Mesothelial cell of epicardium (in vitro differentiated cells): ENCODE data around the gene KRTAP10-1. TPM values are rescaled to one million over a fixed set of nuclear protein-coding genes. Genes with fewer than 3 reads are reported as not detected.
"Not testable (repeated sequence)": the region's sequence is repeated elsewhere in the genome, so short reads cannot be mapped to it uniquely, and the experiment has no call there.

Experiments
- DNase-seq, 2 experiments: peaks; one replicate each; pipeline ENCODE4 v3.0.0; 2021; ENCODE audit warnings: low spot score in 2 of 2; ENCODE audit not compliant: unreplicated experiment in 2 of 2
- H3K27ac Mint-ChIP-seq: 2 replicates; pipeline ENCODE4 v1.8.0; 2021; ENCODE audit warnings: mixed read lengths
- H3K27me3 Mint-ChIP-seq: 2 replicates; pipeline ENCODE4 v1.8.0; 2021; ENCODE audit warnings: low read depth, mixed read lengths
- H3K36me3 Mint-ChIP-seq: 2 replicates; pipeline ENCODE4 v1.8.0; 2021; ENCODE audit warnings: mixed read lengths
- H3K4me1 Mint-ChIP-seq: 2 replicates; pipeline ENCODE4 v1.8.0; 2021; ENCODE audit warnings: mixed read lengths
- H3K4me3 Mint-ChIP-seq: 2 replicates; pipeline ENCODE4 v1.8.0; 2021; ENCODE audit warnings: mild to moderate bottlenecking, moderate library complexity, mixed read lengths
- H3K9me3 Mint-ChIP-seq: 2 replicates; pipeline ENCODE4 v1.8.0; 2021; ENCODE audit warnings: mixed read lengths
- total RNA-seq: library from RNA; stranded (reverse); gene quantifications from 3 replicates; pipeline ENCODE4 v1.2.1, GENCODE V29; 2021
- TF ChIP-seq, protein P1 (sequence below): fragments of 200-600 bp; sonication (generic); IDR thresholded peaks from one replicate; pipeline ENCODE4 v1.5.0; 2021; ENCODE audit warnings: antibody characterized with exemption; ENCODE audit not compliant: unreplicated experiment

The KRTAP10-1 gene
- total RNA-seq, 1 donor from 2014 or later, result not detected

DNA sequence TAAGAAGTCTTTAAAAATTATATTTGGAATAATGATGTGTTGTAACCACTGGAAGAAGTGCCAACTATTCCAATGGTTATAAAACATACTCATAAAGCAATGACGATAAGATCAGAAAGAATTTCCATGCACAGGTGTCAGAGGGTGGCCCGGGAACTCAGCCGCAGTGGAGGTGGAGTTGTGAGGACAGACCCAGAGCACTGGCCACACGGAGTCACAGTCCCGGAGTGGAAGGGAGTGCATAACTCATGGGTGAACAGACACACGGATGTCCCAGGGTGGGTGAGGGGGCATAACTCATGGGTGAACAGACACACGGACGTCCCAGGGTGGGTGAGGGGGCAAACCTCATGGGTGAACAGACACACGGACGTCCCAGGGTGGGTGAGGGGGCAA, 36.0 kb upstream of the KRTAP10-1 start:
- no peak for DNase-seq
- TF ChIP-seq, protein P1, sequence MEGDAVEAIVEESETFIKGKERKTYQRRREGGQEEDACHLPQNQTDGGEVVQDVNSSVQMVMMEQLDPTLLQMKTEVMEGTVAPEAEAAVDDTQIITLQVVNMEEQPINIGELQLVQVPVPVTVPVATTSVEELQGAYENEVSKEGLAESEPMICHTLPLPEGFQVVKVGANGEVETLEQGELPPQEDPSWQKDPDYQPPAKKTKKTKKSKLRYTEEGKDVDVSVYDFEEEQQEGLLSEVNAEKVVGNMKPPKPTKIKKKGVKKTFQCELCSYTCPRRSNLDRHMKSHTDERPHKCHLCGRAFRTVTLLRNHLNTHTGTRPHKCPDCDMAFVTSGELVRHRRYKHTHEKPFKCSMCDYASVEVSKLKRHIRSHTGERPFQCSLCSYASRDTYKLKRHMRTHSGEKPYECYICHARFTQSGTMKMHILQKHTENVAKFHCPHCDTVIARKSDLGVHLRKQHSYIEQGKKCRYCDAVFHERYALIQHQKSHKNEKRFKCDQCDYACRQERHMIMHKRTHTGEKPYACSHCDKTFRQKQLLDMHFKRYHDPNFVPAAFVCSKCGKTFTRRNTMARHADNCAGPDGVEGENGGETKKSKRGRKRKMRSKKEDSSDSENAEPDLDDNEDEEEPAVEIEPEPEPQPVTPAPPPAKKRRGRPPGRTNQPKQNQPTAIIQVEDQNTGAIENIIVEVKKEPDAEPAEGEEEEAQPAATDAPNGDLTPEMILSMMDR, result no peak
- no peaks in the 10 kb centered on the region for H3K4me1 Mint-ChIP-seq
- H3K9me3 Mint-ChIP-seq, result peaks cover 34% of the 10 kb centered on the region
- no peak overlapping the region for H3K27ac Mint-ChIP-seq
- peaks cover 2% of the 10 kb centered on the region for H3K36me3 Mint-ChIP-seq
- H3K27me3 Mint-ChIP-seq, result no peaks in the 10 kb centered on the region
- H3K4me3 Mint-ChIP-seq, result no peak overlapping the region

DNA sequence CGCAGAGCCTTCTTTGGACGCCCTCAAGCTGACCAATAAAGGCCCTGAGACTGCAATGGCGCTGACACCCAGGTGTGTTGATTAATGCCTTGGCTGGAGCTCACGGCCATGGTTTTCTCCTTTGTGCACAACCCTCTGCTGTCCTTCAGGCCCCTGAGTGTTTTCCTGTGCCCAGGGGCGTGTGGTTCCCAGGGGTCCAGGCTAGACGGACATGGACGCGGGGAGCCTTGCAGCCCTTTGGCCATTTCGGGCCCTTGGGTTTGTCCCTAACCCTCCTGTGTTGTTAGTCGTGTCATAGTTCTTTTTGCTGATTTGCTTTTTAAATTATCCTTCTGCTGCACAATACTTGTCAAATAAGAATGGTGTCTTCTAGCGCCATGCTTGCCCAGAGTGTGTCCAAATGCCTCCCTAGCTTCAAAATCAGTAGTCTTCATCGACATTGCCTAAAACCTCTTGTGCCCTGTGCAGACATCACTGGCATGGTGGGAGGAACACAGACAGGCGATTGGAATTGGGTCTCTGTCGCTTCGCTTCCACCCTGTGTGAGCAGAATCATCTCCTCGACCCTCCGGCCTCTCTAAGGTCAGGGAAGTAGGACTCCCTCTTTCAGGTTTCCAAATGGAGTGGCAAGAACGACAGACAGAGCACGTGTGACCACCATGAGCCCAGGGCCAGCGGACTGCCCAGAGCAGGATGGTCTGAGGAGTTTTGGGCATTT, 35.5 kb upstream of the KRTAP10-1 start:
- H3K36me3 Mint-ChIP-seq, result peaks cover 2% of the 10 kb centered on the region
- H3K4me3 Mint-ChIP-seq, result no peak overlapping the region
- H3K9me3 Mint-ChIP-seq, result peaks cover 37% of the 10 kb centered on the region
- no peaks in the 10 kb centered on the region for H3K4me1 Mint-ChIP-seq
- H3K27me3 Mint-ChIP-seq, result no peaks in the 10 kb centered on the region
- H3K27ac Mint-ChIP-seq, result no peak overlapping the region
- DNase-seq, result peak in 1 of 2 experiments; percentile 31
- TF ChIP-seq, protein P1, result no peak

DNA sequence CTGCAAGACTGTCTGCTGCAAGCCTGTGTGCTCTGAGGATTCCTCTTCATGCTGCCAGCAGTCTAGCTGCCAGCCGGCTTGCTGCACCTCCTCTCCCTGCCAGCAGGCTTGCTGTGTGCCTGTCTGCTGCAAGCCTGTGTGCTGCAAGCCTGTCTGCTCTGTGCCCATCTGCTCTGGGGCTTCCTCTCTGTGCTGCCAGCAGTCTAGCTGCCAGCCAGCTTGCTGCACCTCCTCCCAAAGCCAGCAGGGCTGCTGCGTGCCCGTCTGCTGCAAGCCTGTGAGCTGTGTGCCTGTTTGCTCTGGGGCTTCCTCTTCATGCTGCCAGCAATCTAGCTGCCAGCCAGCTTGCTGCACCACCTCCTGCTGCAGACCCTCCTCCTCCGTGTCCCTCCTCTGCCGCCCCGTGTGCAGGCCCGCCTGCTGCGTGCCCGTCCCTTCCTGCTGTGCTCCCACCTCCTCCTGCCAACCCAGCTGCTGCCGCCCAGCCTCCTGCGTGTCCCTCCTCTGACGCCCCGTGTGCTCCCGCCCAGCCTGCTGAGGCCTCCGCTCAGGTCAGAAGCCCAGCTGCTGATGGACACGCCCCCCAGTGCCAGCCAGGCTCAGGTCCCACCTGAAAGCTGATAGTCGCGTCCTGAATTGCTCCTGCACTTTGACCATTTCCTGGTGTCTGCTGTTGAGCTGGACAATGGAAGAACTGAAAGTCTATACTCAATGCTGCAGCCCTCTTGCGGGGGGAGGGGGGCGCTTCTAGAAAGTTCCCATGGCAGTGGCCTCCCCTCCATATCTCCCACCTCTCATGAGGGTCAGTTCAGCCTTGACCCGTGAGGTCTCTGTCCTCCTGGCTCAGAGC, 34.7 kb upstream of the KRTAP10-1 start:
- TF ChIP-seq, protein P1, result no peak
- no peak for DNase-seq
- Mint-ChIP-seq H3K27me3 (no peaks in the 10 kb centered on the region), H3K9me3 (peaks cover 39% of the 10 kb centered on the region), H3K27ac (no peak overlapping the region), H3K4me1 (no peaks in the 10 kb centered on the region), H3K36me3 (peaks cover 2% of the 10 kb centered on the region), H3K4me3 (no peak overlapping the region)

DNA sequence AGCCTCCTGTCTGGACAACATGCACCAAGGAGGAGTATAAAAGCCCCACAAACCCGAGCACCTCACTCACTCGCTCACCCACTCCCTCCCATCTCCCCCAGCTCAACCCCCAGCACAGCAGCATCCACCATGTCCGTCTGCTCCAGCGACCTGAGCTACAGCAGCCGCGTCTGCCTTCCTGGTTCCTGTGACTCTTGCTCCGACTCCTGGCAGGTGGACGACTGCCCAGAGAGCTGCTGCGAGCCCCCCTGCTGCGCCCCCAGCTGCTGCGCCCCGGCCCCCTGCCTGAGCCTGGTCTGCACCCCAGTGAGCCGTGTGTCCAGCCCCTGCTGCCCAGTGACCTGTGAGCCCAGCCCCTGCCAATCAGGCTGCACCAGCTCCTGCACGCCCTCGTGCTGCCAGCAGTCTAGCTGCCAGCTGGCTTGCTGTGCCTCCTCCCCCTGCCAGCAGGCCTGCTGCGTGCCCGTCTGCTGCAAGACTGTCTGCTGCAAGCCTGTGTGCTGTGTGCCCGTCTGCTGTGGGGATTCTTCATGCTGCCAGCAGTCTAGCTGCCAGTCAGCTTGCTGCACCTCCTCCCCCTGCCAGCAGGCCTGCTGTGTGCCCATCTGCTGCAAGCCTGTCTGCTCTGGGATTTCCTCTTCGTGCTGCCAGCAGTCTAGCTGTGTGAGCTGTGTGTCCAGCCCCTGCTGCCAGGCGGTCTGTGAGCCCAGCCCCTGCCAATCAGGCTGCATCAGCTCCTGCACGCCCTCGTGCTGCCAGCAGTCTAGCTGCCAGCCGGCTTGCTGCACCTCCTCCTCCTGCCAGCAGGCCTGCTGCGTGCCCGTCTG, 33.8 kb upstream of the KRTAP10-1 start, which contains the start of gene KRTAP10-4:
Gene KRTAP10-4, plus strand, starts transcription at position 100 of the 827 bp plus-strand sequence. Its CDS starts 30 bp downstream, at position 130.
- DNase-seq, result peak in 1 of 2 experiments; percentile 20
- not testable (repeated sequence) for H3K4me1 Mint-ChIP-seq, H3K27ac Mint-ChIP-seq, H3K4me3 Mint-ChIP-seq, H3K36me3 Mint-ChIP-seq, H3K27me3 Mint-ChIP-seq
- peaks cover 39% of the 10 kb centered on the region for H3K9me3 Mint-ChIP-seq

DNA sequence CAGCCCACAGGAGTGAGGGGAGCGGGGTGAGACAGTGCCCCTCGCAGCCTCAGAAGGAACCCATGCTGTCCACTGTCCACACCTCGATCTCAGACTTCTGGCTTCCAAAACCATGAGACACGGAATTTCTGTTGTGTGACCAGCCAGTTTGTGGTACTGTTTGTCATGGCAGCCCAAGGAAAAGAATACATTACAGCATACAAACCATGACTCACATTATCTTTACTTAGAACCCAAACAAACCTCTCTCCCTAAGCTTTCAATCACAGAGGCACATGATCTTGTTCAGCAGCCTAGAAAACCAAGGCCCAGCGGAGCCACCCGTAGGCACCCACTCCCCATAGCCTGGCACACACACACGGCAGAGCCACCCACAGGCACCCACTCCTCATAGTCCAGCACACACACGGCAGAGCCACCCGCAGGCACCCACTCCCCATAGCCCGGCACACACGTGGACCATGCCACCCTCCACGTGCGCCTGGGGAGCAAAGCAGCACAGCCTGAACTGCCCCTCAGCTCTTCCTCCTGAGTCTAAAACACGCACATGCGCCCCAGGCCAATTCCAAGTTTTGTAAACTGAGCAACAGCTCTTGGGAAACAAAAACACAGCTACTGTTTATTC, 33.1 kb upstream of the KRTAP10-1 start:
- DNase-seq, result no peak

More for the DNA sequence above, 33.1 kb upstream of the KRTAP10-1 start:
- no peaks in the 10 kb centered on the region for H3K4me1 Mint-ChIP-seq
- TF ChIP-seq, protein P1, result no peak
- H3K36me3 Mint-ChIP-seq, result peaks cover 2% of the 10 kb centered on the region
- H3K27me3 Mint-ChIP-seq, result no peaks in the 10 kb centered on the region
- peaks cover 36% of the 10 kb centered on the region for H3K9me3 Mint-ChIP-seq
- H3K27ac Mint-ChIP-seq, result no peak overlapping the region
- no peak overlapping the region for H3K4me3 Mint-ChIP-seq
